Kidney tubule cell (primary cell): ENCODE data around the gene MRPL17.

ENCODE experiments used
- DNase-seq: peaks from one replicate; pipeline ENCODE4 v3.0.0-alpha.2; 2018; ENCODE audit warnings: low spot score

Gene MRPL17

DNA sequence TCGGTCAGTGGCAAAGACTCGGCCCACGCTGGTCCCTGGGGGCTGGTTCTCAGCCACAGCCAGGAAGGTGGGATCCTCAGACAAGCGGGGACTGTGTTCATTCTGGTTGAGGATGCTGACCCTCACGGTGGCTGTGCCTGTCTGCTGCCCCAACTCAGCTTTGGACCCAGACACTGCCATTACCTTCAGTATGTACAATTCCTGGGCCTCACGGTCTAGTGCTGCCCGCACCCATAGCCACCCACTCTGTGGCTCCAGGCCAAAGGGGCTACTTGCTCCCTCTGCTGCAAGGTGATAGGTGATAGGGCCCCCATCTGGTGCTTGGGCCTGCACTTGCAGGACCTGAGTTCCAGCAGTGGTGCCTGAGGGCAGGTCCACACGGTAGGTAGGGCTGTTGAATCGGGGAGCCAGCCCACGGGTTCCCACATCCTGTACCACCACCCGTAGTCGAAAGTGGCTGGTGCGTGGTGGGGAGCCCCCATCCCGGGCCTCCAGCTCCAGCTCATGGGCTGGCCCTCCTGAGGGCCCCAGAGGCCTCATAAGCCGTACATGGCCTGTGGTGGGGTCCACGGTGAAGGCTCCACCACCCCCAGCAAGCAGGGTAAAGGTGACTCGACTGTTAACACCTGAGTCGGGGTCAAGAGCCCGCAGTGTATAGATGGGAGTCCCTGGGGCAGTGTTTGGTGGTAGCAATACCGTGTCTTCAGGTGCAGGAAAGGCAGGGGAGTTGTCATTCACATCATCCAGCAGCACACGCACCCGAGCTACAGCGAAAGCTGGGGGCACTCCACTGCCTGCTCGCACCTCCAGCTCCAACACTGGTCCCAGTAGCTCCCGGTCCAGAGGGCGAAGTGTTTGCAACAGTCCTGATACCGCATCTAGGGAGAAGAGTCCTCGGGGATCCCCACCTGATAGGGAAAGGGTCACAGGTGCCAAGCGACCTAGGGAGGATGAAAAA is 50.7 kb downstream of the MRPL17 start:
- DNase-seq: no peak

DNA sequence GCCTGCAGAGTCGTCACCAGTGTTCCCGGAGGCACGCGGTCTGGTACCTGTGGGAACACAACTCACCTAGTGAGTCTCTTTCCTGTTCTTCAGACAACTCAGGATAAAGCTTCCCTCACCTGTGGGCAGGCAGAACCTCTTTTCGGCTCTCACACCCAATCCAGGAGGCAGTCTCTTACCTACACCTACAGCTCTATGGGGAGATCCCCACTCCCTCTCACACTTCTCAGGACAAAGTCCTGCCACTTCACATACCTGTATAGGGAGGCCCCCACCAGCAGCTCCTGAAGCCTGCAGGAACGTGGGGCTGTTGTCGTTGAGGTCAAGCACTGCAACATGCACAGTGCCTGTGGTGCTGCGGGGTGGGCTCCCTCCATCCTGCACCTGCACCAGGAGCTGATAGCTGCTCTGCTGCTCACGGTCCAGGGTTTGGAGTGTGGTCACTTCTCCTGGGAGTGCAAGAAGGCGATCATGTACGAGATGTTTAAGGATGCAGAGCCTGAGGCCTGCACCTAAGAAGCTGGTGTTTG is 51.7 kb downstream of the MRPL17 start:
- DNase-seq: no peak

DNA sequence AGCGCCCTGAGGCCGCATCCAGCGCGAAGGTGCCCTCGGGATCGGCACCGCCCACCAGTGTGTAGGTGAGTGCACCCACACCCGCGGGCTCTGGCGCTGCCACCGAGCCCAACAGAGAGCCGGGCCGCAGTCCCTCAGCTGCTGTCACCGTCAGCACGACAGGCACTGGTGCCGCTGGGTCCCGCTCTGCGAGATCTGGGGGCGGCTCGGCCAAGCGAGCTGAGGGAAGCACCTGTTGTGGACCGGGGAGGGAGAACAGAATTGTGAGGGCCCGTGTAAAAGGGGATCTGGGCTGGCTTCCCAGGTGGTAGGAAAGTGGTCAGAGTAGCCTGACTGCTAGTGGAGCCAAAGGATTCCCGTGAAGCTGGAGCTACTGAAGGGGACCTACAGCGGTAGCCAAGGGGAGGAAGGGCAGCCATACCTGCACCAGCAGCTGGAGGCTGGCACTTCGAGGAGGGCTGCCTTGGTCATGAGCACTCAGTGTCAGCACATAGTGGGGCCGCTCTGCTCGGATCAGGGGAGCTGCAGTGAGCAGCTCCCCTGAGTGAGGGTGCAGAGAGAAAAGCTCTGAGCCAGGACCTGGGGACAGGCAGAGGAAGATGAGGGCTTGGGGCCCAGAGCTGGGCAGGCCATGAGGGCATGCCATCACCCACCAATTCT is 52.4 kb downstream of the MRPL17 start:
- DNase-seq: no peak
